Breast epithelium (tissue), 4 donors: ENCODE data around the gene ACTR2. TPM values are rescaled to one million over a fixed set of nuclear protein-coding genes. Genes with fewer than 3 reads are reported as not detected.

Experiments used
- DNase-seq, 2 donors: peaks; one replicate each; pipeline ENCODE4 v3.0.0-alpha.2; 2019; ENCODE audit warnings: low spot score in 2 of 2
- H3K27ac ChIP-seq, 2 donors: fragments of 200-600 bp; sonication (generic) in 1 of 2; one replicate each; pipeline ENCODE4 v1.5.1; 2016 to 2019; ENCODE audit warnings: mild to moderate bottlenecking in 1 of 2
- H3K27me3 ChIP-seq, 2 donors: fragments of 200-600 bp; sonication (generic) in 1 of 2; one replicate each; pipeline versions ENCODE4 v1.5.1 to v1.6.0; 2017 to 2019; ENCODE audit warnings: control low read depth in 1 of 2, mild to moderate bottlenecking in 1 of 2
- H3K36me3 ChIP-seq: fragments of 200-600 bp; one replicate; pipeline ENCODE4 v1.5.1; 2019
- H3K4me1 ChIP-seq, 2 donors: fragments of 200-600 bp; sonication (generic); one replicate each; pipeline ENCODE4 v1.5.1; 2016 to 2019; ENCODE audit warnings: control low read depth in 1 of 2
- H3K4me3 ChIP-seq, 3 donors: fragments of 200-600 bp; sonication (generic); 1 replicate in 2 of 3; 2 replicates in 1 of 3; pipeline ENCODE4 v1.5.1; 2016 to 2019; ENCODE audit warnings: mild to moderate bottlenecking in 3 of 3, moderate library complexity in 2 of 3
- H3K9me3 ChIP-seq, 2 donors: fragments of 200-600 bp; sonication (generic) in 1 of 2; one replicate each; pipeline ENCODE4 v1.5.1; 2016 to 2019; ENCODE audit warnings: control low read depth in 1 of 2
- CTCF ChIP-seq, 3 donors: fragments of 450-650 bp; IDR thresholded peaks; one replicate each; pipeline ENCODE4 v1.5.1; 2016 to 2017; ENCODE audit warnings: antibody characterized with exemption in 3 of 3, mild to moderate bottlenecking in 3 of 3, moderate library complexity in 3 of 3
- POLR2A ChIP-seq: fragments of 450-650 bp; IDR thresholded peaks from one replicate; pipeline ENCODE4 v1.6.1; 2016; ENCODE audit warnings: antibody characterized with exemption, mild to moderate bottlenecking, moderate library complexity
- POLR2AphosphoS5 ChIP-seq, 3 donors: sonication (generic); formaldehyde crosslinking; IDR thresholded peaks; one replicate each; pipeline ENCODE4 v1.6.1; 2017; ENCODE audit warnings: antibody characterized with exemption in 3 of 3
- intact Hi-C: fragments of 100-400 bp; cut with DNase I; formaldehyde crosslinking; loops from one replicate; pipeline ENCODE4 v1.15.1; 2023; ENCODE audit warnings: low total_unique reads
- total RNA-seq, 3 donors: library from RNA; depleted of rRNA; stranded (reverse); fragments of >200 nt; gene quantifications; one replicate each; pipeline ENCODE4 v1.1.0, GENCODE V29; 2016

Gene ACTR2
- total RNA-seq, 3 donors from 2014 or later: 74.7 to 98.4 (median 75.1) TPM

DNA sequence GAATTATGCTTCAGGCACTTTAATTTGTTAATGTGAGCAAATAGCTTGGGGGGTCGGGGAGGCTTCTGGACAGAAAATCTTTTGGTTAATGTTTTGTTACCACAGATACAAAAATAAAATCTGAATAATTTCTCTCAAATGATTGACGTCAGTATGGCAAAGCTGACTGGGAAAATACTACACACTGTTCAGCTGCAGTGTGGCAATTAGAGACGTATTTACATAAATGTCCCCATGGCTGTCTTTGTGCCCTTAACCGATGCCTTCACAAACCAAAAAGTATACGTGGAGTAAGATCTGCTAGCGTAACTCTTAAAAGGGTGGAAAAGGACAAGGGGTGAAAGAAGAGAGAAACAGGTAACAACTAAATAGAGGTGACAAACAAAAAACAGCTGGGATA, 83.4 kb downstream of the ACTR2 start:
- intact Hi-C loops: no loop called here
- H3K27me3 ChIP-seq: no peaks in the 10 kb centered on the region
- peaks cover 4% of the 10 kb centered on the region for H3K36me3 ChIP-seq
- no peak for TF ChIP-seq CTCF (IDR thresholded peaks at IDR 0.05)
- no peak for TF ChIP-seq POLR2A
- TF ChIP-seq POLR2AphosphoS5 (IDR thresholded peaks at IDR 0.05): no peak
- no peak overlapping the region for H3K4me3 ChIP-seq
- peak overlapping the region; percentile 71 to 92 for H3K27ac ChIP-seq
- no peak for DNase-seq
- peaks cover 5 to 7% of the 10 kb centered on the region in 2 donors for H3K4me1 ChIP-seq
- H3K9me3 ChIP-seq: no peaks in the 10 kb centered on the region

DNA sequence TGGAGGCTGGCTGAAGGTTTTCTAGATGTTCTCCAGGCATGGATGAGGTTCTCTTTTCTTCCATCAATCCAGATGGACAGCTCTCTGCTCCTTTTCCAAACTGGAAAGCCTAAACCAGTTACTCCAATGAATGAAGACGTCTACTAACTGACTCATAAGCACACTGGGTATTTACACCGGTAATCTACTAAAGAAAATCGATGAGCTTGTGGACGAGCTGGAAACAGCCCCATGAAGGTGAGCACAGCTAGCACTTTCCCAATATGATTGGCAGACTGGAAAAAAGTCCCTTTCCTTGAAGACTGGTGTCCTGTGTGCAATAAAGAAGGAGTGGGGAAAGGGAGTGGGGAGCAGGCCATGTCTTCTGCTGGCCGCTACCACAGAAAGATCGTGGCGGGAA, 84.0 kb downstream of the ACTR2 start:
- Histone ChIP-seq H3K36me3 (peaks cover 4% of the 10 kb centered on the region), H3K4me1 (peaks cover 5 to 7% of the 10 kb centered on the region in 2 donors), H3K9me3 (no peaks in the 10 kb centered on the region), H3K4me3 (no peak overlapping the region), H3K27me3 (no peaks in the 10 kb centered on the region), H3K27ac (peak overlapping the region in 1 of 2 donors; percentile 92)
- intact Hi-C loops: no loop called here
- TF ChIP-seq POLR2A (no peak), POLR2AphosphoS5 (IDR thresholded peaks at IDR 0.05) (no peak), CTCF (IDR thresholded peaks at IDR 0.05) (no peak)
- DNase-seq: no peak

- H3K4me1 ChIP-seq: peaks cover 5 to 7% of the 10 kb centered on the region in 2 donors
- H3K4me3 ChIP-seq: no peak overlapping the region
- no peaks in the 10 kb centered on the region for H3K9me3 ChIP-seq
- TF ChIP-seq POLR2AphosphoS5 (IDR thresholded peaks at IDR 0.05) (no peak), CTCF (IDR thresholded peaks at IDR 0.05) (no peak), POLR2A (no peak)
- no peaks in the 10 kb centered on the region for H3K27me3 ChIP-seq
- intact Hi-C loops: no loop called here
- DNase-seq: peak in 1 of 2 donors; percentile 42
- peaks cover 4% of the 10 kb centered on the region for H3K36me3 ChIP-seq
- peak overlapping the region in 1 of 2 donors; percentile 75 for H3K27ac ChIP-seq
Measured at GRCh38 chr2:65313126-65313953, 85.7 kb downstream of the ACTR2 start.

GRCh38 chr2:65313954-65314256, 86.3 kb downstream of the ACTR2 start:
- peaks cover 4% of the 10 kb centered on the region for H3K36me3 ChIP-seq

GRCh38 chr2:65314801-65315441, 87.3 kb downstream of the ACTR2 start:
- peak overlapping the region; percentile 20 to 92 for H3K27ac ChIP-seq
- H3K4me1 ChIP-seq: peaks cover 1 to 2% of the 10 kb centered on the region in 2 donors
- intact Hi-C loops: no loop called here
- TF ChIP-seq CTCF (IDR thresholded peaks at IDR 0.05): no peak
- TF ChIP-seq POLR2AphosphoS5 (IDR thresholded peaks at IDR 0.05): no peak
- TF ChIP-seq POLR2A: no peak
- H3K36me3 ChIP-seq: peaks cover 4% of the 10 kb centered on the region
- H3K4me3 ChIP-seq: no peak overlapping the region
- H3K27me3 ChIP-seq: no peaks in the 10 kb centered on the region
- peak in 1 of 2 donors; percentile 28 for DNase-seq
- no peaks in the 10 kb centered on the region for H3K9me3 ChIP-seq

More at GRCh38 chr2:65313954-65314256, 86.3 kb downstream of the ACTR2 start:
- intact Hi-C loops: no loop called here
- peaks cover 5 to 7% of the 10 kb centered on the region in 2 donors for H3K4me1 ChIP-seq
- H3K27ac ChIP-seq: no peak overlapping the region
- no peak overlapping the region for H3K4me3 ChIP-seq
- TF ChIP-seq POLR2A: no peak
- DNase-seq: no peak
- H3K9me3 ChIP-seq: no peaks in the 10 kb centered on the region
- H3K27me3 ChIP-seq: no peaks in the 10 kb centered on the region
